C4-2B (cell line): ENCODE measurements around the gene KRT71.

Experiments
- CTCF ChIP-seq: fragments of 450-650 bp; conservative IDR thresholded peaks from 2 replicates; pipeline ENCODE4 v1.5.1; 2017; ENCODE audit warnings: mild to moderate bottlenecking
- ZFX ChIP-seq: fragments of 450-650 bp; IDR thresholded peaks from 2 replicates; pipeline ENCODE4 v1.6.1; 2017

DNA sequence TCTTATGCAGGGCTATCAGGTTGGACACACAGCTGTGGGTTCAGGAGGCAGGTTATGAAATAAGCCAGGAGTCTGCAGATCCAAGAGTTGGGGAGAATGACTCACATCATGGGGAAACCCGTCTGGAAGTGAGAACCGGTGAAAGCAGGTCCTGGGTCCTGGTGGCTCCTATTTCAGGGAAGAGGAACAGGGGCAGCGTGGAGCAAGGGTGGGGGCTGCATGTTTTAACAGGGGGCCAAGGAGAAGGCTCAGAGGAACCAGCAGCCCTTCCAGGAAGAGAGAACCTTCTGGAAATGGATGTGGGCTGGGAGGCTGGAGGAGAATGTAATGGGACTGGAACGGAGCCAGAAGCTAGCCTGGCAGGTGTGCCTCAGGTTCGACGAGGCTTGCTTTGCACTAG lies 28.5 kb upstream of the KRT71 start:
- no peak for TF ChIP-seq CTCF
- no peak for TF ChIP-seq ZFX
